KMS-11 (cell line): Measurements from ENCODE around the gene ZFP62.

ENCODE experiments used
- H2AFZ ChIP-seq: fragments of 200-600 bp; sonication (generic); 2 replicates; pipeline ENCODE4 v1.6.1; 2016; ENCODE audit warnings: antibody characterized with exemption, mixed run types, low read depth
- H3K27ac ChIP-seq: fragments of 200-600 bp; sonication (generic); 2 replicates; pipeline ENCODE4 v1.6.1; 2016; ENCODE audit warnings: mild to moderate bottlenecking, mixed run types
- H3K27me3 ChIP-seq: fragments of 200-600 bp; sonication (generic); 2 replicates; pipeline ENCODE4 v1.6.1; 2017; ENCODE audit warnings: mild to moderate bottlenecking, low read depth, mixed run types, moderate library complexity; ENCODE audit not compliant: insufficient read depth
- H3K36me3 ChIP-seq: fragments of 200-600 bp; sonication (generic); 2 replicates; pipeline ENCODE4 v1.6.1; 2017; ENCODE audit warnings: mild to moderate bottlenecking, mixed run types; ENCODE audit not compliant: insufficient read depth
- H3K4me1 ChIP-seq: fragments of 200-600 bp; sonication (generic); 2 replicates; pipeline ENCODE4 v1.6.1; 2016; ENCODE audit warnings: mild to moderate bottlenecking, low read depth, mixed run types; ENCODE audit not compliant: poor library complexity, severe bottlenecking
- H3K4me2 ChIP-seq: fragments of 200-600 bp; sonication (generic); 2 replicates; pipeline ENCODE4 v1.7.0; 2016; ENCODE audit warnings: mild to moderate bottlenecking, mixed run types
- H3K4me3 ChIP-seq: fragments of 200-600 bp; sonication (generic); IDR thresholded peaks from 2 replicates; pipeline ENCODE4 v1.6.1; 2017; ENCODE audit warnings: low read depth, low read length, mixed read lengths; ENCODE audit not compliant: insufficient read depth
- H3K79me2 ChIP-seq: fragments of 200-600 bp; sonication (generic); 2 replicates; pipeline ENCODE4 v1.6.1; 2016; ENCODE audit warnings: low read depth, mixed run types; ENCODE audit not compliant: insufficient read depth
- H3K9ac ChIP-seq: fragments of 200-600 bp; sonication (generic); 2 replicates; pipeline ENCODE4 v1.6.1; 2016; ENCODE audit warnings: mild to moderate bottlenecking, mixed run types
- H4K20me1 ChIP-seq: fragments of 200-600 bp; sonication (generic); 2 replicates; pipeline ENCODE4 v1.6.1; 2016; ENCODE audit warnings: mild to moderate bottlenecking, mixed run types; ENCODE audit not compliant: insufficient read depth
- CTCF ChIP-seq: fragments of 200-600 bp; sonication (generic); conservative IDR thresholded peaks from 2 replicates; pipeline ENCODE4 v1.6.1; 2017; ENCODE audit warnings: low read depth, mild to moderate bottlenecking, antibody characterized with exemption, low read length, moderate library complexity, mixed read lengths

Gene ZFP62

GRCh38 chr5:180803181-180804128 is 57.6 kb downstream of the ZFP62 start:
- no peaks in the 10 kb centered on the region for H3K27me3 ChIP-seq
- H3K4me2 ChIP-seq = peak overlapping the region; percentile 71
- H3K4me3 ChIP-seq = no peak overlapping the region
- H3K79me2 ChIP-seq = peaks cover 36% of the 10 kb centered on the region
- peak overlapping the region; percentile 79 for H3K27ac ChIP-seq
- TF ChIP-seq CTCF = no peak
- H4K20me1 ChIP-seq = no peaks in the 10 kb centered on the region
- no peaks in the 10 kb centered on the region for H3K36me3 ChIP-seq
- H3K4me1 ChIP-seq = peaks cover 51% of the 10 kb centered on the region
- H2AFZ ChIP-seq = peak overlapping the region; percentile 44; the same call in 1 of the 2 replicates
- H3K9ac ChIP-seq = peak overlapping the region; percentile 65; the same call in 1 of the 2 replicates

GRCh38 chr5:180802325-180803180 is 58.5 kb downstream of the ZFP62 start, which contains the start of gene MGAT1:
MGAT1 (minus strand) TSS chr5:180802806; CDS start chr5:180792971, 9,835 bp downstream.
- Histone ChIP-seq H2AFZ (peak within 1 kb of the TSS; percentile 44; the same call in 1 of the 2 replicates), H3K9ac (peak within 1 kb of the TSS; percentile 65; the same call in 1 of the 2 replicates), H4K20me1 (no peaks in the 10 kb centered on the region), H3K4me1 (peaks cover 45% of the 10 kb centered on the region), H3K36me3 (no peaks in the 10 kb centered on the region), H3K27me3 (no peaks in the 10 kb centered on the region), H3K79me2 (peaks cover 45% of the 10 kb centered on the region), H3K27ac (peak within 1 kb of the TSS; percentile 79), H3K4me3 (no peak within 1 kb of the TSS), H3K4me2 (peak within 1 kb of the TSS; percentile 73)
- no peak for TF ChIP-seq CTCF

- no peaks in the 10 kb centered on the region for H3K36me3 ChIP-seq
- no peaks in the 10 kb centered on the region for H4K20me1 ChIP-seq
- no peak for TF ChIP-seq CTCF
- H3K79me2 ChIP-seq = peaks cover 45% of the 10 kb centered on the region
- no peak overlapping the region for H3K9ac ChIP-seq
- no peak overlapping the region for H3K4me3 ChIP-seq
- no peak overlapping the region for H3K27ac ChIP-seq
- no peak overlapping the region for H2AFZ ChIP-seq
- peak overlapping the region; percentile 73 for H3K4me2 ChIP-seq
- no peaks in the 10 kb centered on the region for H3K27me3 ChIP-seq
- H3K4me1 ChIP-seq = peaks cover 40% of the 10 kb centered on the region
These were observed 59.3 kb downstream of the ZFP62 start for GRCh38 chr5:180801596-180802324.
